Osteocyte (in vitro differentiated cells): ENCODE results near the gene PLA2G3. TPM values are rescaled to one million over a fixed set of nuclear protein-coding genes. Genes with fewer than 3 reads are reported as not detected.

Experiments
- DNase-seq: peaks from one replicate; pipeline ENCODE4 v3.0.0; 2021; ENCODE audit warnings: mixed read lengths; ENCODE audit not compliant: unreplicated experiment; ENCODE audit errors: extremely low spot score
- H3K27ac Mint-ChIP-seq: one replicate; pipeline ENCODE4 v1.8.0; 2021; ENCODE audit warnings: mild to moderate bottlenecking, mixed read lengths; ENCODE audit not compliant: unreplicated experiment
- H3K27me3 Mint-ChIP-seq: one replicate; pipeline ENCODE4 v1.8.0; 2021; ENCODE audit warnings: mixed read lengths; ENCODE audit not compliant: unreplicated experiment
- H3K36me3 Mint-ChIP-seq: one replicate; pipeline ENCODE4 v1.8.0; 2021; ENCODE audit warnings: mixed read lengths; ENCODE audit not compliant: unreplicated experiment
- H3K4me1 Mint-ChIP-seq: one replicate; pipeline ENCODE4 v1.8.0; 2021; ENCODE audit warnings: mixed read lengths; ENCODE audit not compliant: unreplicated experiment
- H3K4me3 Mint-ChIP-seq: one replicate; pipeline ENCODE4 v1.8.0; 2021; ENCODE audit warnings: mild to moderate bottlenecking, moderate library complexity, mixed read lengths; ENCODE audit not compliant: unreplicated experiment
- H3K9me3 Mint-ChIP-seq: one replicate; pipeline ENCODE4 v1.8.0; 2021; ENCODE audit warnings: mixed read lengths; ENCODE audit not compliant: unreplicated experiment
- CTCF ChIP-seq: fragments of 200-600 bp; sonication (generic); IDR thresholded peaks from 2 replicates; pipeline ENCODE4 v1.5.0; 2021; ENCODE audit warnings: antibody characterized with exemption, mild to moderate bottlenecking, moderate library complexity
- total RNA-seq: library from RNA; stranded (reverse); gene quantifications from 2 replicates; pipeline ENCODE4 v1.2.1, GENCODE V29; 2021

PLA2G3 gene
- total RNA-seq, 1 donor from 2014 or later: not detected

- peak overlapping the region; percentile 57 for H3K4me3 Mint-ChIP-seq
- H3K36me3 Mint-ChIP-seq: no peaks in the 10 kb centered on the region
- DNase-seq: no peak
- H3K9me3 Mint-ChIP-seq: no peaks in the 10 kb centered on the region
- no peaks in the 10 kb centered on the region for H3K27me3 Mint-ChIP-seq
- no peak for TF ChIP-seq CTCF
- H3K4me1 Mint-ChIP-seq: peaks cover 13% of the 10 kb centered on the region
- no peak overlapping the region for H3K27ac Mint-ChIP-seq
Measured at GRCh38 chr22:31122196-31122531, 18.1 kb downstream of the PLA2G3 start.

DNA sequence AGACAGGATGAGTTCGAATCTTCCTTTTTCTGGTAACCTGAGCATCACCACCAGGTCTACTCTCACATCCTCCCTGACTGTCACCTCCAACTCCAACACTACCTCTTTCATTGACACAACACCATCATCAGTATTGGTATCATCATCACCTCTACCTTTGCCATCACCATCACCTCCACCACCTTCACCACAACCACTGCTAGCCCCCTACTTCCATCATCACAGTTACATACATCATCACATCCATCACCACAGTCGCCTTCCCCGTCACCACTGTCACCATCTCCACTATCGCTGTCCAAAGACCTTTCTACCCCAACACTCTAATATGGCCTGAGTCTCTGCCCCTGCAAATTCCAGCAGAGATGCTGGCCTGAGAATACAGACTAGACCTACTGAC lies 18.9 kb downstream of the PLA2G3 start:
- H3K27ac Mint-ChIP-seq: no peak overlapping the region
- no peaks in the 10 kb centered on the region for H3K27me3 Mint-ChIP-seq
- no peaks in the 10 kb centered on the region for H3K9me3 Mint-ChIP-seq
- no peak for DNase-seq
- H3K4me3 Mint-ChIP-seq: no peak overlapping the region
- TF ChIP-seq CTCF: no peak
- peaks cover 13% of the 10 kb centered on the region for H3K4me1 Mint-ChIP-seq
- no peaks in the 10 kb centered on the region for H3K36me3 Mint-ChIP-seq

GRCh38 chr22:31120642-31121041 lies 19.7 kb downstream of the PLA2G3 start:
- Mint-ChIP-seq H3K9me3 (no peaks in the 10 kb centered on the region), H3K36me3 (no peaks in the 10 kb centered on the region)
- no peak for TF ChIP-seq CTCF

DNA sequence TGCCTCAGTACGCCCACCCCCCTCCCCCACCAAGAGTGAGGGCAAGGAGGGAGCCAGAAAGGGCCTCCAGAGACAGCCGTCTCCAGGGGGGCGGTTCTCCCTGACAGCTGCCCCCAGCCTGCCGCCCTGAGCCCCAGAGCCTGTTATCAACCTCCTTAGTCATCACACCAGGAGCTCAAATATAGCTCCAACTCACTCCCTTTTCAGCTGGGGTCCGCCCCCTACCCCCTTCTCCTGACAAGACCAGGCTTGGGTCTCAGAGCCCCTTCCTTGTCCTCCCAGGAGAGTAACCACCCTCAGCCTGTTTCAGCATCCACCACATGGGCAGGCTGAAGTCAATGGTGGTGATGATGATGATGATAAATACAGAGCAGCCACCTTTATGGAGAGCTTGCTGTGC lies 20.1 kb downstream of the PLA2G3 start:
- Mint-ChIP-seq H3K4me3 (no peak overlapping the region), H3K27me3 (no peaks in the 10 kb centered on the region), H3K4me1 (peaks cover 13% of the 10 kb centered on the region), H3K36me3 (no peaks in the 10 kb centered on the region), H3K9me3 (no peaks in the 10 kb centered on the region), H3K27ac (no peak overlapping the region)
- no peak for TF ChIP-seq CTCF
- DNase-seq: no peak

More at GRCh38 chr22:31120642-31121041, 19.7 kb downstream of the PLA2G3 start:
- no peak for DNase-seq
- Mint-ChIP-seq H3K4me1 (peaks cover 13% of the 10 kb centered on the region), H3K4me3 (no peak overlapping the region), H3K27me3 (no peaks in the 10 kb centered on the region), H3K27ac (no peak overlapping the region)

DNA sequence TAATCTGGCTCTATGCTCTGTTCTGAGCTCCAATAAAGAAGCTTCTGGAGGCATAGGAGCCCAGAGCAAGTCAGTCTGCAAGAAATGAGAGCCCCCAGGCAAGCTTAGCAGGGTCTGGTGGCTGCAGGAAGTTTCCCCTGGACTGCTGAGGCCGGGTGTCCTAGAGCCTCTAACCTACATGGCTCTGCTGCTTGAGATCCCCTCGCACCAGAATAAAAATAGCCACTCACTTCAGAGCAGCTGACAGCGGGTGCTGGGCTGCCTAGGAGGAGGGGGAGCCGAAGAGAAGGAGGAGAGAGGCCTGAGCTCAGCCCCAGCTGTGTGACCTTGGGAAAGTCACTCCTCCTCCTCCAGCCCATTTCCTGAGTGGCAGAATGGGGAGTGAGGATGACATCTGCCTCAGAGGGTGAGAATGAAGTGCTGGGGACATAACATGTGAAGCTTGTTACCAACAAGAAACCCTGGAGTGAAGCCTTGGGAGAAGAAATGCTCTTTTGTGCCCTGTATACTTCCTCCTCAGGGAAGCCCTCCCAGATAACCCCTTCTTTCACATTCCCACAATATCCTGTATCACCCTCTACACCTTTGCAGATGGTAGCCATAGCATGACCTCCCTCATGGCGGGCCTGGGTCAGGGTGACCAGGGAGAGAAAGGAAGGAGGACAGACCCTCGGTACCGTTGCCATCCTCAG lies 21.1 kb downstream of the PLA2G3 start:
- Mint-ChIP-seq H3K36me3 (no peaks in the 10 kb centered on the region), H3K4me3 (no peak overlapping the region), H3K4me1 (peaks cover 13% of the 10 kb centered on the region), H3K27ac (no peak overlapping the region), H3K27me3 (no peaks in the 10 kb centered on the region), H3K9me3 (no peaks in the 10 kb centered on the region)
- TF ChIP-seq CTCF: no peak
- no peak for DNase-seq
